Endothelial cell of umbilical vein (primary cell): Measurements from ENCODE around the gene KRTAP10-1. TPM values are rescaled to one million over a fixed set of nuclear protein-coding genes. Genes with fewer than 3 reads are reported as not detected.

Experiments used
- BruUV-seq: library from RNA; stranded (reverse); fragments of 400-500 nt; replicated peaks from 2 replicates; lab custom pipeline; 2021; lab: Mats Ljungman, UMichigan
- CTCF ChIA-PET: fragments of 300-600, 350-600 bp; sonication (Branson Sonifier 250); formaldehyde crosslinking; loops from one replicate; lab custom pipeline; 2021; ENCODE audit warnings: antibody characterized with exemption, inconsistent platforms; lab: Charles Lee
- POLR2A ChIA-PET: fragments of 300-600, 350-600 bp; sonication (Branson Sonifier 250); formaldehyde crosslinking; loops from one replicate; lab custom pipeline; 2021; ENCODE audit warnings: antibody characterized with exemption, inconsistent platforms; lab: Charles Lee
- DNase-seq: peaks from one replicate; pipeline ENCODE4 v3.0.0-alpha.2; 2011; ENCODE audit warnings: low read depth, low spot score
- FAIRE-seq: peaks from 2 replicates; lab custom pipeline; 2011; peaks lifted over from hg19 to GRCh38; lab: Jason Lieb, UNC
- H2AFZ ChIP-seq: 2 replicates; pipeline ENCODE4 v1.6.0; 2012; ENCODE audit warnings: low read depth, low read length, control low read depth, inconsistent platforms
- H3K27ac ChIP-seq: 2 replicates; pipeline ENCODE4 v1.5.1; 2011; ENCODE audit warnings: low read depth, mild to moderate bottlenecking, control low read depth, low read length, moderate library complexity; ENCODE audit not compliant: insufficient read depth
- H3K27me3 ChIP-seq, 2 experiments: 2 replicates each; pipeline versions ENCODE4 v1.6.0 to v1.6.1; 2011; ENCODE audit warnings: low read length in 2 of 2, mixed read lengths in 1 of 2; ENCODE audit not compliant: control insufficient read depth in 2 of 2, insufficient read depth in 2 of 2
- H3K36me3 ChIP-seq, 2 experiments: 2 replicates in 1 of 2; 3 replicates in 1 of 2; pipeline ENCODE4 v1.5.1; 2011; ENCODE audit warnings: low read length in 2 of 2, mild to moderate bottlenecking in 1 of 2, moderate library complexity in 1 of 2; ENCODE audit not compliant: control insufficient read depth in 2 of 2, insufficient read depth in 2 of 2; ENCODE audit errors: extremely low read depth in 1 of 2
- H3K4me1 ChIP-seq: 3 replicates; pipeline ENCODE4 v1.5.1; 2011; ENCODE audit warnings: mild to moderate bottlenecking, low read length; ENCODE audit not compliant: control insufficient read depth, insufficient read depth; ENCODE audit errors: extremely low read depth
- H3K4me2 ChIP-seq: 2 replicates; pipeline ENCODE4 v1.6.1; 2011; ENCODE audit warnings: low read length, control low read depth, mixed read lengths; ENCODE audit not compliant: insufficient read depth
- H3K4me3 ChIP-seq, 3 experiments: fragments of 200-600 bp in 1 of 3; sonication (generic), shearing (Covaris generic) in 1 of 3; replicated peaks in 1 of 3; 2 replicates each; pipeline ENCODE4 v1.5.1; 2011 to 2016; ENCODE audit warnings: control low read depth in 3 of 3, low read length in 3 of 3, mild to moderate bottlenecking in 2 of 3, inconsistent platforms in 1 of 3, low read depth in 1 of 3, moderate library complexity in 1 of 3; ENCODE audit not compliant: insufficient read depth in 1 of 3
- H3K79me2 ChIP-seq: 2 replicates; pipeline ENCODE4 v1.6.0; 2012; ENCODE audit warnings: low read length, inconsistent platforms; ENCODE audit not compliant: control insufficient read depth, insufficient read depth
- H3K9ac ChIP-seq: replicated peaks from 2 replicates; pipeline ENCODE3; 2011; ENCODE audit warnings: low read length, control low read depth; ENCODE audit not compliant: insufficient read depth; ENCODE audit errors: extremely low read depth
- H3K9me1 ChIP-seq: replicated peaks from 3 replicates; pipeline ENCODE4 v1.6.0; 2011; ENCODE audit warnings: mild to moderate bottlenecking, low read length; ENCODE audit not compliant: control insufficient read depth, insufficient read depth; ENCODE audit errors: extremely low read depth
- H3K9me3 ChIP-seq: replicated peaks from 2 replicates; pipeline ENCODE4 v1.5.1; 2012; ENCODE audit warnings: low read length, inconsistent platforms; ENCODE audit not compliant: control insufficient read depth, insufficient read depth
- H4K20me1 ChIP-seq: replicated peaks from 2 replicates; pipeline ENCODE3; 2011; ENCODE audit warnings: mild to moderate bottlenecking, low read length; ENCODE audit not compliant: control insufficient read depth, insufficient read depth; ENCODE audit errors: extremely low read depth
- EZH2 ChIP-seq: IDR thresholded peaks from 2 replicates; pipeline ENCODE4 v1.6.1; 2012; ENCODE audit warnings: borderline replicate concordance, low read depth, mild to moderate bottlenecking, moderate library complexity, low read length, inconsistent platforms; ENCODE audit not compliant: severe bottlenecking
- GATA2 ChIP-seq: IDR thresholded peaks from 2 replicates; pipeline ENCODE4 v1.7.0; 2011; ENCODE audit warnings: low read depth, mild to moderate bottlenecking, moderate library complexity, mixed read lengths, low read length; ENCODE audit not compliant: insufficient read length, insufficient read depth
- JUN ChIP-seq: IDR thresholded peaks from 2 replicates; pipeline ENCODE4 v1.6.1; 2011; ENCODE audit warnings: borderline replicate concordance, low read depth; ENCODE audit not compliant: insufficient read length, insufficient read depth
- MAX ChIP-seq: IDR thresholded peaks from 2 replicates; pipeline ENCODE4 v1.6.1; 2011; ENCODE audit not compliant: insufficient read depth, insufficient read length
- POLR2A ChIP-seq: IDR thresholded peaks from 2 replicates; pipeline ENCODE4 v1.6.1; 2012; ENCODE audit warnings: low read depth, mild to moderate bottlenecking, control low read depth, low read length
- dilution Hi-C: fragments of 300-500 bp; cut with MboI; formaldehyde crosslinking; loops from one replicate; pipeline ENCODE4 v1.15.0; 2019; ENCODE audit warnings: low sequenced_read_pairs; ENCODE audit not compliant: extremely low pct_ligation_motif_present
- intact Hi-C: fragments of 100-400 bp; cut with micrococcal nuclease; formaldehyde crosslinking; loops from one replicate; pipeline ENCODE4 v1.10.0; 2022
- polyA plus RNA-seq, 4 experiments: library from polyadenylated mRNA; depleted of rRNA in 3 of 4; stranded (reverse) in 3 of 4; unstranded in 1 of 4; fragments of >200 nt; gene quantifications; 2 replicates each; pipeline versions ENCODE4 v1.2.1 to v1.2.3, GENCODE V29; 2011 to 2012; ENCODE audit warnings: missing spikeins in 1 of 4
- total RNA-seq: library from RNA; stranded (reverse); gene quantifications from 2 replicates; pipeline ENCODE4 v1.2.3, GENCODE V29; 2021

Gene KRTAP10-1
- total and polyA plus RNA-seq, 2 donors (not counting 3 experiments of a cell fraction or from before 2014, with no cell fraction given) = not detected

GRCh38 chr21:44578371-44579055 lies 38.5 kb upstream of the KRTAP10-1 start:
- no peaks in the 10 kb centered on the region for H3K4me1 ChIP-seq
- H3K9me1 ChIP-seq = no peaks in the 10 kb centered on the region
- H3K9ac ChIP-seq = no peak overlapping the region
- intact Hi-C loops = no loop called here
- H2AFZ ChIP-seq = no peak overlapping the region
- H3K27ac ChIP-seq = no peak overlapping the region
- dilution Hi-C loops = no loop called here
- H3K79me2 ChIP-seq = no peaks in the 10 kb centered on the region
- H3K4me3 ChIP-seq = no peak overlapping the region
- no peak for TF ChIP-seq JUN
- TF ChIP-seq POLR2A = no peak
- no peak for TF ChIP-seq GATA2
- H3K9me3 ChIP-seq = no peaks in the 10 kb centered on the region
- H3K27me3 ChIP-seq = no peaks in the 10 kb centered on the region
- DNase-seq = no peak
- no TSS peak for BruUV-seq
- no peak overlapping the region for H3K4me2 ChIP-seq
- no peak for FAIRE-seq
- no peaks in the 10 kb centered on the region for H3K36me3 ChIP-seq
- POLR2A ChIA-PET = no interaction called here
- H4K20me1 ChIP-seq = no peaks in the 10 kb centered on the region
- CTCF ChIA-PET = no interaction called here

GRCh38 chr21:44576025-44576420 lies 36.0 kb upstream of the KRTAP10-1 start:
- no peak overlapping the region for H3K4me3 ChIP-seq
- CTCF ChIA-PET = no interaction called here
- H3K4me1 ChIP-seq = no peaks in the 10 kb centered on the region
- no peaks in the 10 kb centered on the region for H3K79me2 ChIP-seq
- no peaks in the 10 kb centered on the region for H3K9me1 ChIP-seq
- no peaks in the 10 kb centered on the region for H3K27me3 ChIP-seq
- no peak for FAIRE-seq
- no peak overlapping the region for H3K27ac ChIP-seq
- TF ChIP-seq GATA2 = no peak
- no peak for TF ChIP-seq MAX
- TF ChIP-seq EZH2 = no peak
- TF ChIP-seq JUN = no peak
- TF ChIP-seq POLR2A = no peak
- no peak overlapping the region for H3K9ac ChIP-seq
- H3K36me3 ChIP-seq = no peaks in the 10 kb centered on the region
- no TSS peak for BruUV-seq
- POLR2A ChIA-PET = no interaction called here
- DNase-seq = no peak
- H3K9me3 ChIP-seq = no peaks in the 10 kb centered on the region
- no peak overlapping the region for H2AFZ ChIP-seq
- intact Hi-C loops (no loop called here), dilution Hi-C loops (no loop called here)
- H3K4me2 ChIP-seq = no peak overlapping the region
- H4K20me1 ChIP-seq = no peaks in the 10 kb centered on the region
